Gastrocnemius medialis (tissue), 4 donors: ENCODE measurements around the gene NUDT2. TPM values are rescaled to one million over a fixed set of nuclear protein-coding genes. Genes with fewer than 3 reads are reported as not detected.

Experiments used
- ATAC-seq, 2 donors: fragments of 150-250 bp; one replicate each; pipeline ENCODE4 v1.9.1; 2016
- DNase-seq, 2 donors: peaks; one replicate each; pipeline ENCODE4 v3.0.0-alpha.2; 2019
- H3K27ac ChIP-seq, 4 donors: fragments of 200-600 bp; sonication (generic); 1 replicate in 1 of 4; 2 replicates in 3 of 4; pipeline ENCODE4 v1.5.1; 2016 to 2018; ENCODE audit warnings: mild to moderate bottlenecking in 2 of 4, moderate library complexity in 1 of 4
- H3K27me3 ChIP-seq, 3 donors: fragments of 200-600 bp; sonication (generic) in 2 of 3; 1 replicate in 1 of 3; 2 replicates in 2 of 3; pipeline versions ENCODE4 v1.5.1 to v1.6.0; 2016 to 2019; ENCODE audit warnings: mild to moderate bottlenecking in 1 of 3, moderate library complexity in 1 of 3
- H3K36me3 ChIP-seq, 2 donors: fragments of 200-600 bp; sonication (generic) in 1 of 2; one replicate each; pipeline ENCODE4 v1.5.1; 2017 to 2018
- H3K4me1 ChIP-seq, 2 donors: fragments of 200-600 bp; sonication (generic) in 1 of 2; one replicate each; pipeline ENCODE4 v1.5.1; 2016 to 2017; ENCODE audit warnings: mild to moderate bottlenecking in 2 of 2
- H3K4me3 ChIP-seq, 4 donors: fragments of 200-600 bp; sonication (generic) in 3 of 4; 1 replicate in 1 of 4; 2 replicates in 3 of 4; pipeline ENCODE4 v1.5.1; 2016 to 2019; ENCODE audit warnings: mild to moderate bottlenecking in 2 of 4
- H3K9me3 ChIP-seq, 3 donors: fragments of 200-600 bp; sonication (generic) in 2 of 3; 1 replicate in 1 of 3; 2 replicates in 2 of 3; pipeline ENCODE4 v1.5.1; 2016 to 2019
- CTCF ChIP-seq, 5 experiments: fragments of 450-650 bp in 3 of 5; fragments of 200-600 bp in 2 of 5; sonication (generic) in 2 of 5; IDR thresholded peaks in 4 of 5; conservative IDR thresholded peaks in 1 of 5; 1 replicate in 4 of 5; 2 replicates in 1 of 5; pipeline ENCODE4 v1.5.1; 2016 to 2019; ENCODE audit warnings: antibody characterized with exemption in 5 of 5, mild to moderate bottlenecking in 3 of 5, moderate library complexity in 3 of 5
- POLR2A ChIP-seq, 2 donors: fragments of 450-650 bp; IDR thresholded peaks; one replicate each; pipeline ENCODE4 v1.6.1; 2017; ENCODE audit warnings: antibody characterized with exemption in 2 of 2, mild to moderate bottlenecking in 2 of 2, moderate library complexity in 2 of 2
- in situ Hi-C, 4 donors: fragments of 200-750 bp; cut with MboI; loops; one replicate each; pipeline versions ENCODE4 v1.15.0 to v1.8.0; 2017; ENCODE audit warnings: low sequenced_read_pairs in 4 of 4
- intact Hi-C: fragments of 100-400 bp; cut with DNase I; formaldehyde crosslinking; loops from one replicate; pipeline ENCODE4 v1.15.1; 2023; ENCODE audit warnings: low total_unique reads
- total RNA-seq, 4 donors: library from RNA; depleted of rRNA; stranded (reverse); fragments of >200 nt; gene quantifications; one replicate each; pipeline versions ENCODE4 v1.1.0 to v1.2.3, GENCODE V29; 2016

NUDT2 gene
- total RNA-seq, 4 donors from 2014 or later, result 8.2 to 19.9 (median 16.1) TPM

GRCh38 chr9:34369636-34370035 is 40.3 kb downstream of the NUDT2 start:
- H3K27me3 ChIP-seq, result no peaks in the 10 kb centered on the region
- in situ Hi-C loops (no loop called here), intact Hi-C loops (no loop called here)
- peak in 1 of 2 donors; percentile 24 for ATAC-seq
- peaks cover 0 to 27% of the 10 kb centered on the region in 2 donors for H3K36me3 ChIP-seq
- no peak overlapping the region for H3K4me3 ChIP-seq
- H3K4me1 ChIP-seq, result peaks cover 30 to 46% of the 10 kb centered on the region in 2 donors
- no peak for DNase-seq
- peak overlapping the region; percentile 30 to 92 (median 56) for H3K27ac ChIP-seq
- no peak for TF ChIP-seq CTCF (IDR thresholded peaks at IDR 0.05 in 4 of 5, conservative IDR thresholded peaks at IDR 0.05 in 1 of 5)
- no peak for TF ChIP-seq POLR2A (IDR thresholded peaks at IDR 0.05)
- H3K9me3 ChIP-seq, result no peaks in the 10 kb centered on the region

GRCh38 chr9:34370335-34370969 is 41.1 kb downstream of the NUDT2 start:
- Histone ChIP-seq H3K27ac (peak overlapping the region; percentile 30 to 92 (median 56)), H3K27me3 (no peaks in the 10 kb centered on the region), H3K4me1 (peaks cover 28 to 46% of the 10 kb centered on the region in 2 donors), H3K36me3 (peaks cover 0 to 27% of the 10 kb centered on the region in 2 donors), H3K9me3 (no peaks in the 10 kb centered on the region), H3K4me3 (peak overlapping the region in 3 of 4 donors; percentile 19 to 33 (median 23))
- ATAC-seq (no peak), DNase-seq (no peak)
- in situ Hi-C loops, result no loop called here
- no peak for TF ChIP-seq CTCF (IDR thresholded peaks at IDR 0.05 in 4 of 5, conservative IDR thresholded peaks at IDR 0.05 in 1 of 5)
- TF ChIP-seq POLR2A (IDR thresholded peaks at IDR 0.05), result no peak
- intact Hi-C loops, result no loop called here

DNA sequence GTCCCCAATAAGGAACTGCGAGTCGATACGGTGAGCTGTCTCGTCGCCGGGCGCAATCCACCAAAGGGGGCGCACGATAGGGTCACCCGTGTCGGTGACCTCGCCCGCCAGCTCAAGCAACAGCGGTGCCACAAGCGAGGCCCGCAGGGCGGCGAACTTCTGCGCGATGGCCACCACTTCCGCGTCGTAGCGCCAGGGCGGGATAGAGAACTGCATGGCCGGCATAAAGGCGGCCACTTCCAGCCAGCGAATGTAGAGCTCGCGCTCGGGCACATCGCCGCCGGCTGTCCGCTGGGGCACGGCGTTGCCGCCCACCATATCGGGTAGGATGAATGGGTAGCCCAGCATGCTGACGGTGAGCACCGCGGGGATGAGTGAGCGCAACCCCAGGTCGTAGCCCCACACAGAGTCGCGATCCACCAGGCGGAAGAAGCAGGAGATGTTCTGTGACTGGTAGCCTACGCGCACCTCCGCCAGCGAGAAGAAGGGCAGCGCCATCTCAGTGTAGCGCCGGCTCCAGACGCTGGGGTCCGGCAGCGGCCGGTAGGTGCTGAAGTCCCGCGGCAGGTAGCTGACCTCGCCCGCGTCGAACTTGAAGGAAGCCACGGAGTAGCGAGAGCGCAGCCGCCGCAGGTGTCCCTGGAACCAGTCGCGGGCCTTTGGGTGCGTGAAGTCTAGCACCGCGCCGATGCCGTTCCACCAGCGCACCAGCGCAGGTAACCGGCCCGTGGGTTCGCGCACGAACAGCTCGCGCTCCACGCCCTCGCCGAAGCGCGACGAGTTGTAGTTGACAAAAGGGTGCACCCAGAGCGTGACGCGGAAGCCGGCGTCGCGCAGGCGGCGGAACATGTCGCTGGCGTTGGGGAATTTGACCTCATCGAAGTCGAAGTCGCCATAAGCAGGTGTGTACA is 41.9 kb downstream of the NUDT2 start:
- Histone ChIP-seq H3K36me3 (peaks cover 0 to 27% of the 10 kb centered on the region in 2 donors), H3K9me3 (no peaks in the 10 kb centered on the region), H3K27me3 (no peaks in the 10 kb centered on the region), H3K4me3 (peak overlapping the region in 3 of 4 donors; percentile 19 to 33 (median 23)), H3K4me1 (peaks cover 32 to 52% of the 10 kb centered on the region in 2 donors), H3K27ac (peak overlapping the region in 3 of 4 donors; percentile 51 to 92 (median 60))
- DNase-seq, result no peak
- ATAC-seq, result no peak
- intact Hi-C loops, result no loop called here
- in situ Hi-C loops, result no loop called here
- peak in 1 of 5 experiments; percentile 13 for TF ChIP-seq CTCF (IDR thresholded peaks at IDR 0.05 in 4 of 5, conservative IDR thresholded peaks at IDR 0.05 in 1 of 5)
- TF ChIP-seq POLR2A (IDR thresholded peaks at IDR 0.05), result no peak

GRCh38 chr9:34371886-34372466 is 42.6 kb downstream of the NUDT2 start:
- peaks cover 32 to 53% of the 10 kb centered on the region in 2 donors for H3K4me1 ChIP-seq
- peaks cover 0 to 27% of the 10 kb centered on the region in 2 donors for H3K36me3 ChIP-seq
- no peaks in the 10 kb centered on the region for H3K27me3 ChIP-seq
- peak overlapping the region in 3 of 4 donors; percentile 89 to 92 (median 92) for H3K27ac ChIP-seq
- ATAC-seq, result no peak
- in situ Hi-C loops (no loop called here), intact Hi-C loops (no loop called here)
- no peak for TF ChIP-seq POLR2A (IDR thresholded peaks at IDR 0.05)
- TF ChIP-seq CTCF (IDR thresholded peaks at IDR 0.05 in 4 of 5, conservative IDR thresholded peaks at IDR 0.05 in 1 of 5), result no peak
- no peaks in the 10 kb centered on the region for H3K9me3 ChIP-seq
- no peak for DNase-seq
- H3K4me3 ChIP-seq, result no peak overlapping the region
